HG02973 (cell line): ENCODE data around the gene TUBA1C.
A peak's percentile ranks its signal among the peaks of the same experiment; 100 is the strongest.

ENCODE experiments used
- ATAC-seq: cut with Tn5 transposase; IDR thresholded peaks from one replicate; pipeline ENCODE4 v1.9.1; 2021; ENCODE audit warnings: moderate library complexity; ENCODE audit not compliant: unreplicated experiment

Gene TUBA1C

GRCh38 chr12:49264873-49265792 is at the start of gene TUBA1C:
TSS of gene TUBA1C (plus strand) at chr12:49265082. CDS start at chr12:49265182, 100 bp downstream.
- peak; percentile 58 for ATAC-seq

- no peak for ATAC-seq
Observed at GRCh38 chr12:49219417-49220026, 45.4 kb upstream of the TUBA1C start.

GRCh38 chr12:49220972-49221371 is 43.9 kb upstream of the TUBA1C start:
- ATAC-seq, result no peak

- no peak for ATAC-seq
Observed at GRCh38 chr12:49223122-49223521, 41.8 kb upstream of the TUBA1C start.

GRCh38 chr12:49223590-49224369 is 41.1 kb upstream of the TUBA1C start:
- ATAC-seq, result no peak

GRCh38 chr12:49225576-49226166 is 39.2 kb upstream of the TUBA1C start:
- no peak for ATAC-seq

- ATAC-seq, result no peak
Observed at GRCh38 chr12:49227713-49228112, 37.2 kb upstream of the TUBA1C start.

- no peak for ATAC-seq
Observed at GRCh38 chr12:49228653-49229052, 36.2 kb upstream of the TUBA1C start.

- ATAC-seq, result no peak
Observed at GRCh38 chr12:49230176-49230804, 34.6 kb upstream of the TUBA1C start.

- ATAC-seq, result no peak
Observed at GRCh38 chr12:49230805-49231194, 34.1 kb upstream of the TUBA1C start.

GRCh38 chr12:49231878-49232655 is 32.8 kb upstream of the TUBA1C start:
- no peak for ATAC-seq

- no peak for ATAC-seq
Observed at GRCh38 chr12:49232940-49233841, 31.7 kb upstream of the TUBA1C start.

- ATAC-seq, result no peak
Observed at GRCh38 chr12:49233842-49234526, 30.9 kb upstream of the TUBA1C start.

GRCh38 chr12:49236423-49236822 is 28.5 kb upstream of the TUBA1C start:
- no peak for ATAC-seq

GRCh38 chr12:49243631-49244030 is 21.3 kb upstream of the TUBA1C start:
- no peak for ATAC-seq

- ATAC-seq, result no peak
Observed at GRCh38 chr12:49244176-49244575, 20.7 kb upstream of the TUBA1C start.

GRCh38 chr12:49251357-49251756 is 13.5 kb upstream of the TUBA1C start:
- ATAC-seq, result no peak

- ATAC-seq, result no peak
Observed at GRCh38 chr12:49253033-49253623, 11.8 kb upstream of the TUBA1C start.
